Measurements from ENCODE around the gene KCNG2.

KCNG2 gene

DNA sequence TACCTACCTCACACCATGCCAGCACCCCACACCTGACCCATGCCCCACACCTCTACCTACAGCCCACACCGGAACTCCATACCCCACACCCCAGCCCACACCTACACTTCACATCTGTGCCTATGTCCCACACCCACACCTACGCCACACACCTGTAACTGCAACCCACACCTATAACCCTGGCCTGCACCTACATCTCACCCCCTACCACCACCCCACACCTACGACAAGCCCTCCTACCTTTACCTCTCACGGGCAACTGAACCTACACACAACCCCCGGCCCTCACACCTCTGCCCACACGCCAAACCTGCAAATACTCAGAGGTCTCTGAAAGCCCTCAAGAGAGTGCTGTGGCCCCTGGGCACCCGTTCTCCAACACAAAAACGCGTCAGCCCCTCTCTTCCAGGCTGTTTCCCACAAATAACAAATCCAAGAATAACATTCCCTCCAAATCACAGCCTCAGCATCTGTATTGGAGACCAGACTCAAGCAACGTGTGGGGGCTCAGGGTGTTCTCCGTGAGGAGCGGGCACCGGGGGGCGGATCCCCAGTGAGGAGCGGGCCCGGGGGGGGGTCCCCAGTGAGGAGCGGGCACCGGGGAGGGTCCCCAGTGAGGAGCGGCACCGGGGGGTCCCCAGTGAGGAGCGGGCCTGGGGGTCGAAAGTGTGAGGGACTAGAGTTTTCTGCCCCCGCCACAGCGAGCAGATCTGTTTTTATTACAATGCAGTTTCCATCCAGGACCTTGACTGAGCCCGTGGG lies 120.3 kb downstream of the KCNG2 start:
- H3K9ac ChIP-seq (ENCODE audit: low read depth, low read length): no peak overlapping the region
- H3K4me1 ChIP-seq (ENCODE audit: control insufficient read depth, insufficient read depth, low read length): no peaks in the 10 kb centered on the region
- H3K9me3 ChIP-seq (ENCODE audit: control insufficient read depth, insufficient read depth, low read length): no peaks in the 10 kb centered on the region
- H3K4me3 ChIP-seq (ENCODE audit: low read depth, low read length): no peak overlapping the region
- H3K27me3 ChIP-seq (ENCODE audit: control insufficient read depth, insufficient read depth, low read length): no peaks in the 10 kb centered on the region
- peaks cover 7% of the 10 kb centered on the region for H3K36me3 ChIP-seq (ENCODE audit: control insufficient read depth, insufficient read depth, low read length)

GRCh38 chr18:79918615-79919011 lies 120.9 kb downstream of the KCNG2 start:
- H3K36me3 ChIP-seq (ENCODE audit: control insufficient read depth, insufficient read depth, low read length): peaks cover 7% of the 10 kb centered on the region

GRCh38 chr18:79919089-79919488 lies 121.4 kb downstream of the KCNG2 start:
- H3K36me3 ChIP-seq (ENCODE audit: control insufficient read depth, insufficient read depth, low read length): peaks cover 9% of the 10 kb centered on the region
- no peaks in the 10 kb centered on the region for H3K9me3 ChIP-seq (ENCODE audit: control insufficient read depth, insufficient read depth, low read length)
- no peak overlapping the region for H3K9ac ChIP-seq (ENCODE audit: low read depth, low read length)
- no peak overlapping the region for H3K4me3 ChIP-seq (ENCODE audit: low read depth, low read length)
- H3K4me1 ChIP-seq (ENCODE audit: control insufficient read depth, insufficient read depth, low read length): no peaks in the 10 kb centered on the region
- H3K27me3 ChIP-seq (ENCODE audit: control insufficient read depth, insufficient read depth, low read length): no peaks in the 10 kb centered on the region

More at GRCh38 chr18:79918615-79919011, 120.9 kb downstream of the KCNG2 start:
- Histone ChIP-seq H3K9me3 (ENCODE audit: control insufficient read depth, insufficient read depth, low read length) (no peaks in the 10 kb centered on the region), H3K4me1 (ENCODE audit: control insufficient read depth, insufficient read depth, low read length) (no peaks in the 10 kb centered on the region), H3K4me3 (ENCODE audit: low read depth, low read length) (no peak overlapping the region), H3K9ac (ENCODE audit: low read depth, low read length) (no peak overlapping the region), H3K27me3 (ENCODE audit: control insufficient read depth, insufficient read depth, low read length) (no peaks in the 10 kb centered on the region)

GRCh38 chr18:79921984-79922965 lies 124.5 kb downstream of the KCNG2 start:
- Histone ChIP-seq H3K9ac (ENCODE audit: low read depth, low read length) (no peak overlapping the region), H3K9me3 (ENCODE audit: control insufficient read depth, insufficient read depth, low read length) (no peaks in the 10 kb centered on the region), H3K4me3 (ENCODE audit: low read depth, low read length) (no peak overlapping the region), H3K4me1 (ENCODE audit: control insufficient read depth, insufficient read depth, low read length) (no peaks in the 10 kb centered on the region), H3K27me3 (ENCODE audit: control insufficient read depth, insufficient read depth, low read length) (no peaks in the 10 kb centered on the region), H3K36me3 (ENCODE audit: control insufficient read depth, insufficient read depth, low read length) (peaks cover 4% of the 10 kb centered on the region)

- H3K27me3 ChIP-seq (ENCODE audit: control insufficient read depth, insufficient read depth, low read length): no peaks in the 10 kb centered on the region
- H3K4me1 ChIP-seq (ENCODE audit: control insufficient read depth, insufficient read depth, low read length): no peaks in the 10 kb centered on the region
- H3K36me3 ChIP-seq (ENCODE audit: control insufficient read depth, insufficient read depth, low read length): peaks cover 3% of the 10 kb centered on the region
- H3K4me3 ChIP-seq (ENCODE audit: low read depth, low read length): no peak overlapping the region
- H3K9me3 ChIP-seq (ENCODE audit: control insufficient read depth, insufficient read depth, low read length): no peaks in the 10 kb centered on the region
- H3K9ac ChIP-seq (ENCODE audit: low read depth, low read length): no peak overlapping the region
Observed at GRCh38 chr18:79922971-79923411, 125.3 kb downstream of the KCNG2 start.

DNA sequence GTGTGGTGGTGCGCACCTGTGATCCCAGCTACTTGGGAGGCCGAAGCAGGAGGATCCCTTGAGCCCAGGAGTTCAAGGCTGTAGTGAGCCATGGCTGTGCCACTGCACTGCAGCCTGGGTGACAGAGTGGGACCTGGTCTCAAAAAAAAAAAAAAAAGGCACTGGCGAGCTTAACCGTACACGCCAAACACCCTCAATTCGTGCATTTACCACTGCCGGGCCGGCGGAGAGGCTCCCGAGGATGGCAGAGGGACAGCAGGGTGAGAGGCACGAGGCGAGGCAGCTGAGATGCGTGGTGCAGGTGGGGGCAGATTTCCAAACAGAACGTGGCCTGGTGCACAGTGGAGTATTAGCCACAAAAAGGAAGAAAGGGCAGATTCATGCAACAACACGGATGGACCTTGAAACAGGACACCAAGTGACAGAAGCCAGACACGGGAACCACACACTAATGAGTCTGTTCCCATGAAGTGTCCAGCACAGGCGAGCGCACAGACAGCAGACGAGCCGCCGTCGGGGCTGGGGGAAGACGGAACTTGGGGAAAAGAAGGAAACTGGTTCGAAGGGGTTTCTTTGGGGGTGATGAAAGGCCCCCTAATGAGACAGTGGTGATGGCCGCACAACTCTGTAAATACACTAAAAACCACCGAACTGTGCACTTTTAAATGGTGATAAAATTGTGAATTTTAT lies 126.3 kb downstream of the KCNG2 start:
- no peak overlapping the region for H3K4me3 ChIP-seq (ENCODE audit: low read depth, low read length)
- H3K36me3 ChIP-seq (ENCODE audit: control insufficient read depth, insufficient read depth, low read length): peaks cover 3% of the 10 kb centered on the region
- H3K9ac ChIP-seq (ENCODE audit: low read depth, low read length): no peak overlapping the region

DNA sequence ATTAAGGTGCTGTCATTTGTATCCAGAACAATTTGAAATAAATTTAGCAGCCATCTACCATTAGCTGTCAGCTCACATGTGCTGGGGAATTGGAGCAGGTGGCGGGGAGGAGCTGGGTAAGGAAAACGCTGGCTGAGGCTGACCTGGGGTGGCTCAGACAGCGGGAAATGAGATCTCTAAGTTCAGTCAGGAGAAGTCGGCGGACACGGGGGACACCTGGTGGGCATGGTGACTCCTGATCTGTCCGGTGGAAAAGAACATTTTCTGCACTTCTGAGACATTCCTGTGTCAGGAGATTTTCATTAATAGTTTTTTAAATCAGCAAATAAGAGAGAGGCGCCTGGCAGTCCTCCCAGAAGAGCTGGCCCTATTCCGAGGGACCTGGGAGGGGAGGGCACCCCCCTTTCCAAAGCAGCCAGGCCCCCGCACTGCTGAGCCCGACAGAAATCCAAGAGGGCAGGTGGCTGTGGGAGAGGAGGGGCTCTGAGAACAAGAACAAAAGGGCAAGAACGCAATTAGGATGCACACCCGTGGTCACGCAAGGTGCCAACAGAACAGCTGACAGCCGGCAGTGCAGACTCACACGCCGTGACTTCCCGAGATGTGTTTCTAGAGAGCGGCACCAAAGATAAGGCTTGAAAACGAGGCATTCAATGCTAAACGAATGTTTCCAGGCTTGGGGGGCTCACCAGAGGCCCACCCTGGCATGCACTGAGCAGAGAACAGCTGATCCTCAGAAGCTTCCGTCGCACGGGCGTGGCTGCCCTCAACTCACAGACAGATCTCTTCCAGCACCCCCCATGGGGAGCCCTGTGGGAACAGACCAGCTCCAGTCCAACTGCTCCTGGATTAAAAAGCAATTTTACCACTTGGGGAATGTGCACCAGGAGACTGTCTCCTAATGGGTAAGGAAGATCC lies 127.3 kb downstream of the KCNG2 start:
- no peaks in the 10 kb centered on the region for H3K27me3 ChIP-seq (ENCODE audit: control insufficient read depth, insufficient read depth, low read length)
- H3K9me3 ChIP-seq (ENCODE audit: control insufficient read depth, insufficient read depth, low read length): no peaks in the 10 kb centered on the region
- H3K36me3 ChIP-seq (ENCODE audit: control insufficient read depth, insufficient read depth, low read length): peaks cover 3% of the 10 kb centered on the region
- H3K4me3 ChIP-seq (ENCODE audit: low read depth, low read length): no peak overlapping the region
- no peaks in the 10 kb centered on the region for H3K4me1 ChIP-seq (ENCODE audit: control insufficient read depth, insufficient read depth, low read length)
- H3K9ac ChIP-seq (ENCODE audit: low read depth, low read length): no peak overlapping the region

More for the DNA sequence above, 126.3 kb downstream of the KCNG2 start:
- Histone ChIP-seq H3K4me1 (ENCODE audit: control insufficient read depth, insufficient read depth, low read length) (no peaks in the 10 kb centered on the region), H3K27me3 (ENCODE audit: control insufficient read depth, insufficient read depth, low read length) (no peaks in the 10 kb centered on the region), H3K9me3 (ENCODE audit: control insufficient read depth, insufficient read depth, low read length) (no peaks in the 10 kb centered on the region)

GRCh38 chr18:79926306-79926705 lies 128.6 kb downstream of the KCNG2 start:
- Histone ChIP-seq H3K27me3 (ENCODE audit: control insufficient read depth, insufficient read depth, low read length) (no peaks in the 10 kb centered on the region), H3K9me3 (ENCODE audit: control insufficient read depth, insufficient read depth, low read length) (no peaks in the 10 kb centered on the region), H3K9ac (ENCODE audit: low read depth, low read length) (no peak overlapping the region), H3K36me3 (ENCODE audit: control insufficient read depth, insufficient read depth, low read length) (peaks cover 3% of the 10 kb centered on the region), H3K4me3 (ENCODE audit: low read depth, low read length) (no peak overlapping the region), H3K4me1 (ENCODE audit: control insufficient read depth, insufficient read depth, low read length) (no peaks in the 10 kb centered on the region)

DNA sequence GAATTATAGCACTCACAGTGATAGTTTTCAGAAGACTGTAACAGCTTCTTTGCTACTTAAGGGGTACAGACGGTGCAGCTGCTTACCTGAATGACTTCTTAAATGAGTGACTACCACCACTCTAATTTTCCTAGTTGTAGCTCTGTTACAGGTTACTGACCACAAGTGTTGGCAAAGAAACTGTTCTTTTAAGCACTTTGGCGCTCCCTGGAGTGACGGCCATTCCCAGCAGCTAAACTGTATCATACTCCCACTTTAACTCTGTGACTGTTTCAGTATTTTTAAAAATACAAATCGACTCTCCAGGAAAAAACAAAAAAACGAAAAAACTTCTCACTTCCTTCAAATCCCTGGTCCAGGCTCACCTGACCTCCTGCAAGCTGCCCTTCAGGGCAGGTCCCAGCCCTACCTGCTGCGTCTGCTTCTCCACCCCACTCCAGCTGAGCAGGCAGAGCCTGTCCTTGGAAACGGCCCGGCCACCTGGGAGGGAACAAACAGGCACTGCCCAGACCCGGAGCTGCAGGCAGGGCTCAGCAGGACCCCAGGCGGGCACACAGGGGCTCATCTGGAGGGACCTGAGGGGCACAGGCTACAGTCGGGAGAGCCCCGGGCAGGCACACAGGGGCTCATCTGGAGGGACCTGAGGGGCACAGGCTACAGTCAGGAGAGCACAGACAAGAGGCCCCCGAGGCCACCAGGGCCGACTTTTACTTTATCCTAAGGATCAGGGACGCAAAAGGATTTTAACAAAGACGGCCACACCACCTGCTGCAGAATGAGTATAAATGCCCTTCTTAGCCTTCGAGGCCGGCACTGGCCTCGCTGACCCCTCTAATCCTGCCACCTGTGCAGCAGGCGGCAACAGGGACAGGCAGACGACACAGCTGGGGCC lies 129.2 kb downstream of the KCNG2 start:
- Histone ChIP-seq H3K27me3 (ENCODE audit: control insufficient read depth, insufficient read depth, low read length) (no peaks in the 10 kb centered on the region), H3K36me3 (ENCODE audit: control insufficient read depth, insufficient read depth, low read length) (peaks cover 3% of the 10 kb centered on the region), H3K9me3 (ENCODE audit: control insufficient read depth, insufficient read depth, low read length) (no peaks in the 10 kb centered on the region), H3K9ac (ENCODE audit: low read depth, low read length) (no peak overlapping the region), H3K4me1 (ENCODE audit: control insufficient read depth, insufficient read depth, low read length) (no peaks in the 10 kb centered on the region), H3K4me3 (ENCODE audit: low read depth, low read length) (no peak overlapping the region)
